Stimulated activated naive B cell treated with anti-CD40 and anti-IgM and Interleukin-4, amounts not matched to agents 10 μg/mL and 1 μg/mL and 100 μg/mL, for 72 hours (primary cell): Measurements from ENCODE around the gene PKP4.

Source experiments
- ATAC-seq, 2 donors: fragments of 150-1000 bp; cut with Tn5 transposase; replicated peaks; 2 replicates each; pipeline ENCODE4 v1.10.0; 2021; ENCODE audit warnings: moderate library complexity in 1 of 2
- DNase-seq: peaks from one replicate; pipeline ENCODE4 v3.0.0; 2021
- H3K27ac Mint-ChIP-seq: one replicate; pipeline ENCODE4 v1.8.0; 2022; ENCODE audit warnings: mild to moderate bottlenecking, mixed read lengths
- H3K27me3 Mint-ChIP-seq, 2 donors: one replicate each; pipeline ENCODE4 v1.8.0; 2022; ENCODE audit warnings: mixed read lengths in 2 of 2
- H3K36me3 Mint-ChIP-seq, 2 donors: one replicate each; pipeline ENCODE4 v1.8.0; 2022; ENCODE audit warnings: mixed read lengths in 2 of 2, mild to moderate bottlenecking in 1 of 2
- H3K4me1 Mint-ChIP-seq, 2 donors: one replicate each; pipeline ENCODE4 v1.8.0; 2022; ENCODE audit warnings: mixed read lengths in 2 of 2, mild to moderate bottlenecking in 1 of 2
- H3K4me3 Mint-ChIP-seq, 2 donors: one replicate each; pipeline ENCODE4 v1.8.0; 2022; ENCODE audit warnings: mild to moderate bottlenecking in 2 of 2, mixed read lengths in 2 of 2, moderate library complexity in 1 of 2
- H3K9me3 Mint-ChIP-seq, 2 donors: one replicate each; pipeline ENCODE4 v1.8.0; 2022; ENCODE audit warnings: mixed read lengths in 2 of 2, mild to moderate bottlenecking in 1 of 2

The PKP4 gene

GRCh38 chr2:158518084-158518483 lies 61.3 kb downstream of the PKP4 start:
- Mint-ChIP-seq H3K4me1 (peaks cover 7 to 11% of the 10 kb centered on the region in 2 donors), H3K4me3 (no peak overlapping the region), H3K9me3 (no peaks in the 10 kb centered on the region), H3K27me3 (no peaks in the 10 kb centered on the region), H3K27ac (no peak overlapping the region), H3K36me3 (peaks cover 0 to 2% of the 10 kb centered on the region in 2 donors)
- no peak for ATAC-seq
- DNase-seq, result no peak

DNA sequence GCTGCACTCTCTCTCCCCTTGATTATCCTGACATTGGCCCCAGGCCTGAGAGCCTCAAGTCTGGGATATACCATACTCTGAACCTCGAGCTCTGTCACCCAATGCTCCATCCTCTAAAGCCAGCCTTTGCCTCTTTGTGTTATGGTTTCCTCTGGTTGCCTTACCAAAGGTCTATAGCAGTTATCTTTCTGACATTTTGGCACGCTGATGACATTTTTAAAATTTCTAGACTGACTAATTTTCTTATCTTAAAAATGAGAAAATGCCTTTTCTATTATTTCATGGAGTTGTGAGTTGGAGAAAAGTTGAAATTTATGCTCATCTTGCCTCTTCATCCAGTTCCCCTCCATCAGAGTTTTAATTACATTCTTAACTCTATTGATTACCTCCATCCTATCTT lies 62.7 kb downstream of the PKP4 start:
- Mint-ChIP-seq H3K9me3 (no peaks in the 10 kb centered on the region), H3K27ac (no peak overlapping the region), H3K36me3 (peaks cover 0 to 2% of the 10 kb centered on the region in 2 donors), H3K4me3 (no peak overlapping the region), H3K4me1 (peaks cover 7 to 11% of the 10 kb centered on the region in 2 donors), H3K27me3 (no peaks in the 10 kb centered on the region)
- no peak for DNase-seq
- no peak for ATAC-seq

- no peak overlapping the region for H3K4me3 Mint-ChIP-seq
- no peaks in the 10 kb centered on the region for H3K27me3 Mint-ChIP-seq
- H3K36me3 Mint-ChIP-seq, result no peaks in the 10 kb centered on the region
- H3K27ac Mint-ChIP-seq, result no peak overlapping the region
- no peaks in the 10 kb centered on the region for H3K9me3 Mint-ChIP-seq
- DNase-seq (no peak), ATAC-seq (no peak)
- no peaks in the 10 kb centered on the region for H3K4me1 Mint-ChIP-seq
Observed at GRCh38 chr2:158529379-158530259, 72.9 kb downstream of the PKP4 start.

GRCh38 chr2:158530829-158531228 lies 74.1 kb downstream of the PKP4 start:
- Mint-ChIP-seq H3K4me1 (no peaks in the 10 kb centered on the region), H3K36me3 (no peaks in the 10 kb centered on the region), H3K27ac (no peak overlapping the region), H3K9me3 (no peaks in the 10 kb centered on the region), H3K4me3 (no peak overlapping the region), H3K27me3 (no peaks in the 10 kb centered on the region)
- DNase-seq (no peak), ATAC-seq (no peak)

- H3K27ac Mint-ChIP-seq, result no peak overlapping the region
- H3K4me1 Mint-ChIP-seq, result no peaks in the 10 kb centered on the region
- no peaks in the 10 kb centered on the region for H3K9me3 Mint-ChIP-seq
- H3K36me3 Mint-ChIP-seq, result no peaks in the 10 kb centered on the region
- DNase-seq (no peak), ATAC-seq (no peak)
- H3K27me3 Mint-ChIP-seq, result no peaks in the 10 kb centered on the region
- H3K4me3 Mint-ChIP-seq, result no peak overlapping the region
Observed at GRCh38 chr2:158533009-158533408, 76.3 kb downstream of the PKP4 start.

- Mint-ChIP-seq H3K4me1 (no peaks in the 10 kb centered on the region), H3K4me3 (no peak overlapping the region), H3K36me3 (no peaks in the 10 kb centered on the region), H3K27ac (no peak overlapping the region), H3K27me3 (no peaks in the 10 kb centered on the region), H3K9me3 (no peaks in the 10 kb centered on the region)
- DNase-seq (no peak), ATAC-seq (no peak)
Observed at GRCh38 chr2:158539176-158540005, 82.6 kb downstream of the PKP4 start.

GRCh38 chr2:158542577-158542976 lies 85.8 kb downstream of the PKP4 start:
- Mint-ChIP-seq H3K9me3 (no peaks in the 10 kb centered on the region), H3K27ac (no peak overlapping the region), H3K4me3 (no peak overlapping the region), H3K4me1 (peaks cover 4 to 6% of the 10 kb centered on the region in 2 donors), H3K36me3 (peaks cover 0 to 4% of the 10 kb centered on the region in 2 donors), H3K27me3 (no peaks in the 10 kb centered on the region)
- no peak for ATAC-seq
- DNase-seq, result no peak

DNA sequence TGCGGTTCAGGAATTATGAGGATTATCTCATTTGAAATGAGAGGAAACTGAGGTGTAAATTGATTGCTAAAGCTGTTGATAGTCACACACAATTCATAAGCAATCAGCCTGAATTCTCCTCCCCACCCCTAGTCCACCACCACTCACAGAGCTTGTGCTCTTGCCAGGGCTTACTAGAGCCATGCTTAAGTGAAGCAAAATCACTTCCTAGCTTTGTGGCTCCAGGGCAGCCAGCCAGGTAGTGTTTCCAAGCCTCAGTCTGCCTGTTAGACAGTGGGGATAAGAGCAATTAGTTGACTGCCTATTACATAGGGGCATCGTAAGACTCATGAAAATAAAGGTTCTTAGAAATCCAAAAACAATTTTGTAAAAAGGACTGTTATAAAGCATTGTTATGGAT lies 87.2 kb downstream of the PKP4 start:
- no peak overlapping the region for H3K4me3 Mint-ChIP-seq
- DNase-seq (no peak), ATAC-seq (no peak)
- peaks cover 0 to 4% of the 10 kb centered on the region in 2 donors for H3K36me3 Mint-ChIP-seq
- no peak overlapping the region for H3K27ac Mint-ChIP-seq
- H3K4me1 Mint-ChIP-seq, result peaks cover 4 to 6% of the 10 kb centered on the region in 2 donors
- no peaks in the 10 kb centered on the region for H3K27me3 Mint-ChIP-seq
- H3K9me3 Mint-ChIP-seq, result no peaks in the 10 kb centered on the region

- Mint-ChIP-seq H3K4me3 (no peak overlapping the region), H3K9me3 (no peaks in the 10 kb centered on the region), H3K36me3 (peaks cover 0 to 4% of the 10 kb centered on the region in 2 donors), H3K27ac (no peak overlapping the region), H3K27me3 (no peaks in the 10 kb centered on the region), H3K4me1 (peaks cover 4 to 6% of the 10 kb centered on the region in 2 donors)
- DNase-seq, result no peak
- ATAC-seq, result no peak
Observed at GRCh38 chr2:158544998-158545397, 88.2 kb downstream of the PKP4 start.

- DNase-seq (no peak), ATAC-seq (no peak)
- Mint-ChIP-seq H3K27ac (no peak overlapping the region), H3K4me1 (peaks cover 4 to 6% of the 10 kb centered on the region in 2 donors), H3K27me3 (no peaks in the 10 kb centered on the region), H3K4me3 (no peak overlapping the region), H3K36me3 (peaks cover 0 to 4% of the 10 kb centered on the region in 2 donors), H3K9me3 (no peaks in the 10 kb centered on the region)
Observed at GRCh38 chr2:158546412-158547144, 89.8 kb downstream of the PKP4 start.

- Mint-ChIP-seq H3K27me3 (no peaks in the 10 kb centered on the region), H3K27ac (no peak overlapping the region), H3K4me3 (no peak overlapping the region), H3K9me3 (peaks cover 0 to 1% of the 10 kb centered on the region in 2 donors), H3K36me3 (no peaks in the 10 kb centered on the region), H3K4me1 (no peaks in the 10 kb centered on the region)
- no peak for DNase-seq
- no peak for ATAC-seq
Observed at GRCh38 chr2:158553257-158553656, 96.5 kb downstream of the PKP4 start.

- Mint-ChIP-seq H3K27me3 (no peaks in the 10 kb centered on the region), H3K27ac (no peak overlapping the region)
- no peak for ATAC-seq
Observed at GRCh38 chr2:158554996-158555395, 98.2 kb downstream of the PKP4 start.

GRCh38 chr2:158556124-158556523 lies 99.4 kb downstream of the PKP4 start:
- no peaks in the 10 kb centered on the region for H3K27me3 Mint-ChIP-seq
- DNase-seq (no peak), ATAC-seq (no peak)
- H3K36me3 Mint-ChIP-seq, result no peaks in the 10 kb centered on the region
- H3K4me3 Mint-ChIP-seq, result no peak overlapping the region
- no peak overlapping the region for H3K27ac Mint-ChIP-seq
- H3K9me3 Mint-ChIP-seq, result peaks cover 0 to 1% of the 10 kb centered on the region in 2 donors
- H3K4me1 Mint-ChIP-seq, result no peaks in the 10 kb centered on the region

More at GRCh38 chr2:158554996-158555395, 98.2 kb downstream of the PKP4 start:
- H3K4me1 Mint-ChIP-seq, result no peaks in the 10 kb centered on the region
- no peak for DNase-seq
- H3K36me3 Mint-ChIP-seq, result no peaks in the 10 kb centered on the region
- H3K9me3 Mint-ChIP-seq, result peaks cover 0 to 1% of the 10 kb centered on the region in 2 donors
- H3K4me3 Mint-ChIP-seq, result no peak overlapping the region

- no peak overlapping the region for H3K27ac Mint-ChIP-seq
- ATAC-seq, result no peak
- H3K4me3 Mint-ChIP-seq, result no peak overlapping the region
- no peak for DNase-seq
- H3K36me3 Mint-ChIP-seq, result no peaks in the 10 kb centered on the region
- no peaks in the 10 kb centered on the region for H3K4me1 Mint-ChIP-seq
- peaks cover 0 to 1% of the 10 kb centered on the region in 2 donors for H3K9me3 Mint-ChIP-seq
- H3K27me3 Mint-ChIP-seq, result no peaks in the 10 kb centered on the region
Observed at GRCh38 chr2:158557752-158558151, 101.0 kb downstream of the PKP4 start.
